GM19035 (cell line): Measurements from ENCODE around the gene HSBP1L1.
A peak's percentile ranks its signal among the peaks of the same experiment; 100 is the strongest.
"Not testable (repeated sequence)": the region's sequence is repeated elsewhere in the genome, so short reads cannot be mapped to it uniquely, and the experiment has no call there.

Experiments
- ATAC-seq: cut with Tn5 transposase; IDR thresholded peaks from one replicate; pipeline ENCODE4 v1.9.1; 2021; ENCODE audit not compliant: unreplicated experiment

HSBP1L1 gene

DNA sequence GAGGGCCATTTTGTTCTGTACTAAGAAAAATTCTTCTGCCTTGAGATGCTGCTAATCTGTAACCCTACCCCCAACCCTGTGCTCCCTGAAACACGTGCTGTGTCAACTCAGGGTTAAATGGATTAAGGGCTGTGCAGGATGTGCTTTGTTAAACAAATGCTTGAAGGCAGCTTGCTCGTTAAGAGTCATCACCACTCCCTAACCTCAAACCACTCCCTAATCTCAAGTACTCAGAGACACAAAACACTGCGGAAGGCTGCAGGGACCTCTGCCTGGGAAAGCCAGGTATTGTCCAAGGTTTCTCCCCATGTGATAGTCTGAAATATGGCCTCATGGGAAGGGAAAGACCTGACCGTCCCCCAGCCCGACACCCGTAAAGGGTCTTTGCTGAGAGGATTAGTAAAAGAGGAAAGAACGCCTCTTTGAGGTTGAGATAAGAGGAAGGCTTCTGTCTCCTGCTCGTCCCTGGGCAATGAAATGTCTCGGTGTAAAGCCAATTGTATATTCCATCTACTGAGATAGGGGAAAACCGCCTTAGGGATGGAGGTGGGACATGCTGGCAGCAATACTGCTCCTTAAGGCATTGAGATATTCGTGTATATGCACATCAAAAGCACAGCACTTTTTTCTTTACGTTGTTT is 4.2 kb upstream of the HSBP1L1 start:
- not testable (repeated sequence) for ATAC-seq

DNA sequence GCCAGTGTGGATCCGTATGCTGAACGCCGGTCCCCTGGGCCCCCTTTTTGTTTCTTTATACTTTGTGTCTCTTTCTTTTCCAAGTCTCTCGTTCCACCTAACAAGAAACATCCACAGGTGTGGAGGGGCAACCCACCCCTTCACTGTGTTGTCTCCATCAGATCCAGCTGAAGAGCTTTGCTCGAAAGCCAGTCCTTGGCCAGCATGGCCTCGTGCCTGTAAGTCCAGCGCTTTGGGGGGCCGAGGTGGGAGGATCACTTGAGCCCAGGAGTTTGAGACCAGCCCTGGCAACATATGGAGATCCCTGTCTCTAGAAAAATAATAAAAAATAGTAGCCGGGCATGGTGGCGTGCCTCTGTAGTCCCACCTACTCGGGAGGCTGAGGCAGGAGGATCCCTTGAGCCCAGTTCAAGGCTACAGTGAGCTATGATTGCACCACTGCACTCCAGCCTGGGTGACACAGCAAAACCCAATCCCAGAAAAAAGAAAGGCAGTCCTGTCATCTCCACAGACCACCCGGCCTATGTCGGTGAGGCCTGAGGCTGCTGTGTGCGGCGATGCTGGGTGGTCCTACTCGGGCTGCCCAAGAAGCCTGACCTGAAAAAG is 3.4 kb upstream of the HSBP1L1 start:
- ATAC-seq, result no peak

DNA sequence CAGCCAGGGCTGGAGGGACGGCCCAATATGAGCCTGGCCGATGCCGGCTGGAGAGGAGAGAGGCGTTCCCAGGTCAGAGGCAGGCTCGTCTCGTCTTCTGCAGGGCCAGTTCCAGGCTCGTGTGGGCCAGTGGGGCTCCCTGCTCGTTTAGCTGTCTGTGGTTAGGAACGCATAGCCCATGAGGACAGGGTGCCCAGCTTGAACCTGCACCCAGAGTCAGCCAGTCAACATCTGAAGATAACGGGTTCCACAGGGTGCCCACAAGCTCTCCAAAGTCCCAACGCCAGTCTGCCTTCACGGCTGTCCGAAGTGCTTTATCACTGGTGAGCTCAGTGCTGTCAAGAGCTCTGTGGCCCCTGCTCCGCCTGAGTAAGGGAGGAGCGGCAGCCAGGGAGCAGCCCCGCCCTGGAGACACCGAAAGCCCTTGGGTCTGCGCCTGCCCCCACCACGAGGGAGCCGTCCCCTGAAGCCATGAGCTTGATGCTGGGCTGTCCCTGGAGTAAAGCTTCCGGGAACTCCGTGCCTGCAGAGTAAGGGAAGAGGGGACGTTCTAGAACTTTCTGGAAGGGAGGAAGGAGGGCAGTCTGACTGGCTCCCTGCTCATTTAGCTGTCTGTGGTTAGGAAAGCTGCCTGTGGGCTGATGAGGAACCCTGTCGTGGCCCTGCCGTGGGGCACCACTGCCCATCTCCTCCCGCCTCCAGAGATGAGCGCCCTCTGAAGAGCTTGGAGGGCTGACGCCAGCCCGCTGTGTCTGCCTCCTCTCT is 2.7 kb upstream of the HSBP1L1 start:
- ATAC-seq, result no peak

DNA sequence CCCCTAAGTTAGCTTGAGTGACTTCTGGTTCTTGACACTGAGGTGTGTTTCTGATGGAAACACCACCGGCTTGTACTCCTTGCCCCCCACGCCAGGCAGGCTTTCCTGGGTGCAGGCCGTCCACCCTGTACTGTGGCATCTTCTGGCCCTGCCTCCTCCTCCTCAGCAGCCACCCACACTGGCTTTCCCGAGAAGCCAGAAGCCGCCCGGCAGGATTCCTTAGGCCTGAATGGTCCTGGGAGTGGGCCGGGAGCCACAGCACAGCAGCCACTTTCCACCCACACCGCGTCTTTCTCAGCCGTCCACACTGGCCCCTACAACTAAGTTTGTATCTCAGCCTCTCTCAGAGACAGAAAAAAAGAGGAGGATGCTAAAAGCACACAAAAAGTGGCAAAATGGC is 2.1 kb upstream of the HSBP1L1 start:
- no peak for ATAC-seq

DNA sequence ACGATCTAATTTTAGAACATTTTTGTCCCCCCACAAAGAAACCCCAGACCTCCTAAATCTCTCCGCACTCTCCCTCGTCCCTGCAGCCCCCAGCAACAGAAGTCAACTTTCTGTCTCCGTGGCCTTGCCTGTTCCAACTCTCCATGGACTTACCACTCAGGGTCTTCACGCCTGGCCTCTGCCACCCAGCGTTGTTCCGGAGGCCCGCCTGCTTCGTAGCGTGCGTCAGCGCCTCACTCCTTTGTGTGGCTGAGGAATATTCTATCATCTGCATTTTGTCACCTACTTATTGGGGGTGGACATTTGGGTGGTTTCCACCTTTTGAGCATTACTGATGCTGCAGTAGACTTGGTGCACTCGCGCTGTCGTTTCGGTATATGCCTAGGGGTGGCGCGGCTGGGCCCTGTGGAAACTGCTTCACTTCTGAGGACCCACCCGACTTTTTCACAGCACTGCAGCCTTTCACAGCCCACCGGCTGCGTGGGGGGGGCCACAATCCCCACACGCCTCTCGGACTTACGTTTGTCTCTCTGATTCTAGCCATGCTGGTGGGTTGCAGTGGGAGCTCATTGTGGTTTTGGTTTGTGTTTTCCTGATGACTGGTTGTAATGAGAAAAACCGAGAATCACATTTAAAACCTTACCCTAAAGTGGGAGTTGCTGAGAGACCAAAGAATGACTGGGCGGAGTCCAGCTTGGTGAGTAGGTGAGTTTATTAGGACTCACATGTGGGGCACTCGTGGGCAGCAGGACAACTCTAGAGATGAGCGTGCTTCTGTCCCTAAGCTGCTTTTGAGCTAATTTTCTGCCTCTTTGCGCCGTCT is 1.4 kb upstream of the HSBP1L1 start:
- ATAC-seq, result peak; percentile 49

DNA sequence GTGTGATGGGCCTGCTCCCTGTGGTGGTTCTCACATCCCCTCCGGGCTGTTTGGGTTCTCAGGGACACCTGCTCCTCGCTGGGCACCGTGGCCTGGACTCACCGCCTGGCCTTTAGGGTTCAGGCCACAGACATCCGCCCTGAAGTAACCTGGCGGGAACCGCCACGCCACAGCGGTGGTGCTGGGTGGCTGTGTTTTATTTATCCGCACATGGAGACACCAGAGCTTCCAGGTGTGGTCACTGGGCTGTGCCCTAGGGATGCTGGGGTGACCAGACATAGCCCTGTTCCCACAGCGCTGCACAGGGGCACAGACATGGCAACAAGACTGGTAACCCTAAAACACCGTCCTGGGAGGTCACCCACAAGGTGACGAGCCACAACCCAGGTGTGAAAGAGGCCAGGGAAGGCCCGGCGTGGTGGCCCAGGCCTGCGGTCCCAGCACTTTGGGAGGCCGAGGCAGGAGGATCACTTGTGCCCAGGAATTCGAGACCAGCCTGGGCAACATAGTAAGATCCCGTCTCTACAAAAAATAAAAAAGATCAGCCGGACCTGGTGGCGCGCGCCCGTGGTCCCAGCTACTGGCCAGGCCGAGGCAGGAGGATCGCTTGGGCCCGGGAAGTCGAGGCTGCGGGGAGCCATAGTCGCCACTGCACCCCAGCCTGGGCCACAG is 649 bp upstream of the HSBP1L1 start:
- ATAC-seq, result no peak

DNA sequence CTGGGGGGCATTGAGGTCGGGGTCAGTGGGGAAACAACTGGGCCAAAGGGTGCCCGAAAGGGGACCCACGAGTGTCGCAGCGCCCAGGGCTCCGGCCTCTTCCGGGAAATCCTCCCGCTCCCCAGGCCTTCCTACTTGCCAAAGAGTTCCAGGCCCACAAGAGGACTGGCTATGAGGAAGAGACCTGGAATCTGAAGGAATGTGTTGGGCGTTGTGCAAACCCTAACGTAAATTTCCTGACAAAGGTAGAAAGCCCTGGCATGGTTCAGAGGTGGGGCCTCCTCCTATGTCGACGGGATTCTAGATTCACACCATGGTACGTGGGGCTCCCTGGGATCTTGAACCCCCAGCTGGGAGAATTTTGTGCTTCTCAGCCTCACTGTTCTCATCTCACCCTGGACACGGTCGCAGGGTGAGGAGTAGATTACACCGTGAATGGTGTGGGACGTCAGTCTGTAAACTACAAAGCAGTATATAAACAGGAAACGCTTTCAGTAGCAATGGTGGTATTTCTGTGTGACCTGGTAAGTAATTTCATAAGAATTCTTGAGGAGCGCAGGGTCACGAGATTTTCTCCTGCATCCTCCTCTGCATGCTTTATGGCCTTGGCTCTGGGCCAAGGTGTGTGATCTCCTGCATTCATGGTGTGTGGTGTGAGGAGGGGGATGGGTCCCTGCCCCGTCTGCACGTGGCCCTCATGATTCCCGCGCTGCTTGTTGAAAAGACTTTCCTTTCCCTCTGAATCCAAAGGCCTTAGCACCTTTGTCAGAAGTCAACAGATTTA is 868 bp downstream of the HSBP1L1 start:
- ATAC-seq, result no peak

DNA sequence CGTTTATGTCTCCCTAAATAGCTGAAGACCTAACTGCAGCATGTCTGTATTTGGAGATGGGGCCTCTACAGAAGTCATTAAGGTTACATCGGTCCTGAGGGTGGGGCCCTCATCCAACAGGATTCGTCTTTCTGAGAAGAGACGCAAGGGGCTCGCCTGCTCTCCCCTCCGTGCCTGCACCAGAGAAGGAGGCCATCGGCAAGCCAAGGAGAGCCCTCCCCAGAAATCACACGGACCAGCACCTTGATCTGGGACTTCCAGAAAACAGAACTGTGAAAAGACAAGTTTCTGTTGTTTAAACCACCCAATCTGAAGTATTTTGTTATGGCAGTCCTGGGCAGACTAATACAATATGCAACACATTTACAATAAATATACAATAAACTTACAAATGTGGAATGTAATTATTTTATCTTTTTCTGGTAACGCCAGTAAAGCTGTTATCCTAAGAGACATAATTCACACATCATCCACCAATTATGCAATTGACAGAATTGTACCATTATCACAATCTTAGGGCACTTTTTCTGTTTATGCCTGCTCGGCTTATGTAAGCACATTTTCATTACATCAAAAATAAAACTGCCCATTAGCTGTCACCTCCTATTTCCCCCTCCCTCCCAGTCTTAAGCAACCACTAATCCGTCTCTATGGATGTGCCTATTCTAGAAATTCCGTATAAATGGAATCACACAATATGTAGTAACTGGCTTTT is 6.1 kb downstream of the HSBP1L1 start:
- no peak for ATAC-seq

DNA sequence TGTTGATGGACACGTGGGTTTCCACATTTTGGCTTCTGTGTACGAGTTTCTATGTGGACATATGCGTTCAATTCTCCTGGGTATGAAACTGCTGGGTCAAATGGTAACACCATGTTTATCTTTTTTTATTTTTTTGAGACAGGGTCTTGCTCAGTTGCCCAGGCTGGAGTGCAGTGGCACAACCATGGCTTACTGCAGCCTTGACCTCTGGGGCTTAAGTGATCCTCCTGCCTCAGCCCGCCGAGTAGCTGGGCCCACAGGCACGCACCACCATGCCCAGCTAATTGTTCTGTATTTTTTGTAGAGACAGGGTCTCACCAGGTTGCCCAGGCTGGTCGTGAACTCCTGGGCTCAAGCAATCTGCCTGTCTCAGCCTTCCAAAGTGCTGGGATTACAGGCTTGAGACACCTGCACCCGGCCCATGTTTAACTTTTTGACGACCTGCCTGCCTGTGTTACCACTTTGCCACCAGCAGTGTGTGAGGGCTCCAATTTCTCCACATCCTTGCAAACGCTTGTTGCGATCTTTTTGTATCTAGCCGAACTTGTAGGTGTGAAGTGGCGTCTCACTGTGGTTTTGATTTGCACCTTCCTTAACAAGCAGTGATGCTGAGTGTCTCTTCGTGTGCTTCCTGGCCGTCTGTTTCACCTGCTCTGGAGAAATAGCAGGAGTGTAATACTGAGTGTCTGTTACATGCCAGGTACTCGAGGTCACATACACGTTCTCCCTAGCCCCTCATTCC is 6.9 kb downstream of the HSBP1L1 start:
- ATAC-seq, result no peak

DNA sequence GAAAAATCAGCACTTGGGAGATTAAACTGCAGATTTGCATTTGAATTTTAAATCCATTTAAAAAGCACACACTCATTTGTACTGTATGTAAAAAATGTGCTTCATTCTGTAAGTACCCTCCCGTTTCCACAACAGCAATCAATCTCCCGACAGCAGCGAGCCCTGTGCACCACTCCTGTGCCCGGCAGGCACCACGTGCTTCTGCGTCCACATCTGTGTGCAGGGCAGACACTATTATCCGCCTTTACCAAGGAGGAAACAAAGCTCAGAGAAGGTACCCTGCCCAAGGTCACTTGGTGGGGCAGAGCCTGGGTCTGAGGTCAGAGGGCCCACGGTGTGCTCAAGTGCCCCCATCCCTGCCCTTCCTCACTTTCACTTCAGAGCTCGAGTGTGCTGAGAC is 7.5 kb downstream of the HSBP1L1 start:
- no peak for ATAC-seq

DNA sequence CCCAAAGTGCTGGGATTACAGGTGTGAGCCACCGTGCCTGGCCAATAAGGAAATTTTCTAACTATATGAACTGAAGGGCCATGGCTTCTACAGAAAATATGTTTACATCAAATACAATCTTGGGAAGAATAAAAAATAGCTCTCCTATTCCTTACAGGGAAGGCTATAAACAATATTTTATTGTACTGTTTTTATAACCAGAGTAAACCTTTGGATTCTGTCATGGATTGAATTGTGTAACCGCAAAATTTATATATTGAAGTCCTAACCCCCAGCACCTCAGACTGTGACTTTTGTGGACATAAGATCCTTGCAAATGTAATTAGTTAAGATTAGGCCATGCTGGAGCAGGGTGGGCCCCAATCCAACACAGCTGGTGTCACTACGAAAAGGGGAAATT is 8.3 kb downstream of the HSBP1L1 start:
- ATAC-seq, result no peak

DNA sequence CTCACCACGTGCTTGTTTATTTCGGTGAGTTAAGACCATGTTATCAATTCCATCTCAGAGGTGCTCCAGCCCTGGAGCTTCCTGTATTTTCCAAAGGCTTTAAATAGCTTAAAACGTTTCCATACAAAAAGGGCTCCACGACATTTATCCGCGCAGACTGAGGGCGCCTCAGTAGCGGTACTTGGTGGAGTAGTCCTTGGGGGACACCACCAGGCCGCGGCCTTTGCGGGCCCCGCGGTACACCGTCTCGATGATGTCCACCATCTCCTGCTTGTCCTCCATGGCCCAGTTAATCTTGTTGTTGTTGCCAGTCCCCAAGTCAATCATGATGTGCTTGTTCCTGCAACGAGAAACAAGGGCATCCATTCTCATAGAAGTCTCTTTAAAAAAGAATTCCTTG is 9.1 kb downstream of the HSBP1L1 start:
- ATAC-seq, result no peak

DNA sequence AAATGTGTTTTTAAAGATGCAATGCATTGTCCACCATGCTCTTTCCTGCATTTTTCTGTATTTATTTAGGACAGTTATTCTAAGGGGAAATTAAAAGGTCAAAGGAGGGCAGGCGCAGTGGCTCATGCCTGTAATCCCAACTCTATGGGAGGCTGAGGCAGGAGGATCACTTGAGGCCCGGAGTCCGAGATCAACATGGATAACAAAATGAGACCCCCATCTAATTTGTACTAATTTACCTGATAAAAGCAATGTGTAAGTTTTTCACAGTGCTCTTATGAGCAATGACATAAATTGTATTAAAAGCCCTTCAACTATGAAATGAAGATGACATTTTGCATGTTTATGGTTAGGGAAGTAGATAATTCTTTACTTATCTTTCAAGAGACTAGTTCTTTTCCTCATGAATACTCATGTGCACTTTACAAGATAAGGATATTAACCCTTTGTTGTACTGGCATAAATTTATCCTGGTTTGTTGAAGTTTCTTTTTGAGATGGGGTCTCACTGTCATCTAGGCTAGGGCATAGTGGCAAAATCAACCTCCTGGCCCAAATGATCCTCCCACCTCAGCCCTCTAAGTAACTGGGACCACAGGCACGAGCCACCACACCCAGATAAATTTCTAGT is 9.7 kb downstream of the HSBP1L1 start:
- no peak for ATAC-seq

DNA sequence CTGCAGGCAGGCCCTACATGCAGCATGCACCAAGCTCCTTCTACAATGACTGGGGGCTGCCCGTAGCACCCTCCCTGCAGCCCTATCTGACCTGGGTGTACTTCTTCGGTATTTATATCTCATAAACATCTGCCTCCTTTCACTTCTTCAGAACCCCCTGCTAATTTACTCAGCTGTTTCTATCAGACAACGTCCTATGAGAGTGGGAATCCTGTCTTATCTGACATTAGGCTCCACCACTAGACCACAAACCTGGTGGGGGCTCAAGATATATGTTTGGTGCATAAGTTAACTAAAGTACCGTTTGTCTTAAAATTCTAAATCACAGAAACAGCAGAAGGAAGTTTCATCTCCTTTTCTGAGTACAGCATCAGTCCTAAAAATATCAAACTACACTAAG is 10.6 kb downstream of the HSBP1L1 start:
- no peak for ATAC-seq

DNA sequence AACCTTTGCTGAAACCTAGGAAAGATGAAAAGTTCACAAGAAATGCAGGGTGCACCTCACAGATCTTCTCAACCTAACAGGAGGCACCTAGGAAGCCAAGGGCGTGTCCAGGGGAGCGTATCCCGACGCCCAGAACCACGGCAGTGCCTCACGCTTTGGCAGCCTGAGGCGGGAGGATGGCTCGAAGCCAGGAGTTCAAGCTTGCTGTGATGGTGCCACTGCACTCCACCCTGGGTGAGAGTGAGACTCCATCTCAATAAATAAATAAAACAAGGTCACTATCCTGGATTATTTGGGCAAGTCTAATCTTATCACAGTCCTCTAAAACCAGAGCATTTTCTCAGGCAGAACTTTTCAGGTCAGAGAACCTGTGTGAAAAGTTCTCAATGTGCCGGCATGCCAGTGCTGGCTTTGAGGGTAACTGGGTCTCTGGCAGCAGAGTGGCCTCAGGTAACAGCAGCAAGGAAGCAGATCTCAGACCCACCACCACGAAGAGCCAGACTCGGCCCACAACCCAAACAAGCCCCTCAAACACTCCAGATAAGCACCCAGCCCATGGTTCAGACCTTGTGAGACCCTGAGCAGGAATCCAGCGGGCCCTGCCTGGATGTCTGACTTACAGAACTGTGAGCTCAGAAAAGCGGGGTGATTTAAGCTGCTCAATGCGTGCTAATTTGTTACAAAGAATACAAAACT is 11.7 kb downstream of the HSBP1L1 start:
- no peak for ATAC-seq

DNA sequence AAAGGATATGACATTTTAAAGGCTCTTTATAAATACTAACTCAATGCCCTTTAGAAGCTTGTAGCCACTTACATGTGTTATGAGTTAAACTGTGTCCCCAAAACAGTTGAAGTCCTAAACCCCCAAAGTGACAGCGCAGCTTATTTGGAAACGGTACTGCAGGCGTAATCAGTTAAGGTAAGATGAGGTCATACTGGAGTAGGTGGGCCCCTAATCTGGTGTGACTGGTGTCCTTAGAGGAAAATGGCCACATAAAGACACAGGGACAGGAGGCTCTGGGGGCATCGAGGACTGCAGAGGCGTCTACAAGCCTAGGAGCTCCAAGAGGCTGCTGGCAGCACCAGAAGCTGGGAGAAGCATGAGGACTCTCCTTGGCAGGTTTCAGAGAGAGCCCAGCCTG is 15.4 kb downstream of the HSBP1L1 start:
- no peak for ATAC-seq

DNA sequence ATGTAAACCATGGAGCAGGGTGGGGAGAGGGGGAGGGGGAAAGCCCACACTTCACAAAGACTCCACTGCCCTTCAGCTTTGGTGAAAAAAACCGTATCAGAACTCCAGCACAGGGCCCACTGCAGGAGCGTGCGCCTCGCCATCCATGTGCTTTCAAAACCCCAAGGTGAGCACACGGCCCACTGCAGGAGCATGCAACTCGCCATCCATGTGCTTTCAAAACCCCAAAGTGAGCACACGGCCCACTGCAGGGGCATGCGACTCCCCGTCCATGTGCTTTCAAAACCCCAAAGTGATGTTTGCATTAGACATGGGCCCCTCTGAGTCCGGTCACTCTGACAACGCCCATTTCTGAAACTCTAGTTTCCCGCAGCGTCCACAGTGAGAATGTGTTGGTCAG is 16.1 kb downstream of the HSBP1L1 start:
- ATAC-seq, result no peak

DNA sequence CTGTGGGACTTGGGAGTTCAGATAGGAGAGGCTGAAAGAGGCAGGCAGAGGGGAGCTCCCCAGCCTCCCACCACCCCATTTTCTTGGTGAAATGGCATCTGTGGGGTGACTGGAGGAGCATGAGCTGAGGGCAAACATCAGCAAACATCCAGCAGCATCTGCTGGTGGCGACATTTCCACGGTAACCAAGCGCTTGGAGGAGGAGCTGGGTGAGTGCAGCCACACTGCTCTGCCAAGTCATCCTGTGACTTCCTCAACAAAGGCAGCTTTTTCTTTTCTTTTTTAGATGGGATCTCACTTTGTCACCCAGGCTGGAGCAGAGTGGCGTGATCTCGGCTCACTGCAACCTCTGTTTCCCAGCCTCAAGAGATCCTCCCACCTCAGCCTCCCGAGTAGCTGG is 18.3 kb downstream of the HSBP1L1 start:
- ATAC-seq, result no peak
